GM23338 (cell line): Measurements from ENCODE around the gene FOXN1. TPM values are rescaled to one million over a fixed set of nuclear protein-coding genes. Genes with fewer than 3 reads are reported as not detected.

Experiments
- ATAC-seq: fragments of 200-7000 bp; cut with Tn5 transposase; 3 replicates; pipeline ENCODE4 v1.9.1; 2020
- DNase-seq: peaks from one replicate; pipeline ENCODE4 v3.0.0-alpha.2; 2015; ENCODE audit warnings: low spot score
- H2AFZ ChIP-seq: fragments of 200-600 bp; sonication (generic); 2 replicates; pipeline ENCODE4 v1.8.0; 2016; ENCODE audit warnings: antibody characterized with exemption, mild to moderate bottlenecking, moderate library complexity
- H3F3A ChIP-seq: fragments of 200-600 bp; sonication (generic); replicated peaks from 2 replicates; pipeline ENCODE4 v1.8.0; 2017; ENCODE audit warnings: antibody characterized with exemption, mixed run types, low read depth
- H3K27ac ChIP-seq: fragments of 200-600 bp; sonication (generic); 2 replicates; pipeline ENCODE4 v1.6.1; 2016; ENCODE audit warnings: low read depth
- H3K27me3 ChIP-seq: fragments of 200-600 bp; sonication (generic); 2 replicates; pipeline ENCODE4 v1.8.0; 2016; ENCODE audit warnings: mild to moderate bottlenecking, mixed run types, moderate library complexity; ENCODE audit not compliant: insufficient read depth
- H3K36me3 ChIP-seq: fragments of 200-600 bp; sonication (generic); 2 replicates; pipeline ENCODE4 v1.8.0; 2016; ENCODE audit warnings: mild to moderate bottlenecking; ENCODE audit not compliant: insufficient read depth
- H3K4me1 ChIP-seq: fragments of 200-600 bp; sonication (generic); 2 replicates; pipeline ENCODE4 v1.8.0; 2016; ENCODE audit warnings: mild to moderate bottlenecking, moderate library complexity; ENCODE audit not compliant: insufficient read depth
- H3K4me2 ChIP-seq: fragments of 200-600 bp; sonication (generic); 2 replicates; pipeline ENCODE4 v1.7.1; 2017; ENCODE audit warnings: mixed run types
- H3K4me3 ChIP-seq: fragments of 200-600 bp; sonication (generic); 2 replicates; pipeline ENCODE4 v1.6.1; 2016; ENCODE audit warnings: mixed run types
- H3K79me2 ChIP-seq: fragments of 200-600 bp; sonication (generic); replicated peaks from 2 replicates; pipeline ENCODE4 v1.8.0; 2017; ENCODE audit warnings: mild to moderate bottlenecking; ENCODE audit not compliant: insufficient read depth
- H3K9me2 ChIP-seq: fragments of 200-600 bp; sonication (generic); 2 replicates; pipeline ENCODE4 v1.8.0; 2017; ENCODE audit not compliant: insufficient read depth
- H4K20me1 ChIP-seq: fragments of 200-600 bp; sonication (generic); replicated peaks from 2 replicates; pipeline ENCODE4 v1.8.0; 2017; ENCODE audit warnings: mild to moderate bottlenecking; ENCODE audit not compliant: insufficient read depth
- H3K27ac Mint-ChIP-seq: 2 replicates; pipeline ENCODE4 v1.8.0; 2020; ENCODE audit warnings: inconsistent platforms, mild to moderate bottlenecking, moderate library complexity, mixed read lengths
- H3K27me3 Mint-ChIP-seq: 3 replicates; pipeline ENCODE4 v1.8.0; 2022; ENCODE audit warnings: low read depth, mild to moderate bottlenecking, moderate library complexity, mixed read lengths, inconsistent platforms; ENCODE audit not compliant: insufficient read depth, poor library complexity
- H3K36me3 Mint-ChIP-seq: 3 replicates; pipeline ENCODE4 v1.8.0; 2021; ENCODE audit warnings: low read depth, mild to moderate bottlenecking, inconsistent platforms, moderate library complexity, mixed read lengths
- H3K4me1 Mint-ChIP-seq: 3 replicates; pipeline ENCODE4 v1.8.0; 2020; ENCODE audit warnings: mild to moderate bottlenecking, inconsistent platforms, mixed read lengths
- H3K4me3 Mint-ChIP-seq: 3 replicates; pipeline ENCODE4 v1.8.0; 2021; ENCODE audit warnings: moderate library complexity, mild to moderate bottlenecking, inconsistent platforms, mixed read lengths
- H3K9me3 Mint-ChIP-seq: 3 replicates; pipeline ENCODE4 v1.8.0; 2020; ENCODE audit warnings: moderate library complexity, mild to moderate bottlenecking, inconsistent platforms, mixed read lengths
- CREB1 ChIP-seq: fragments of 250-450 bp; sonication (Bioruptor Pico); IDR thresholded peaks from 2 replicates; pipeline ENCODE4 v1.5.0; 2020; ENCODE audit warnings: low read depth, mild to moderate bottlenecking, moderate library complexity
- EZH2 ChIP-seq: fragments of 200-600 bp; sonication (generic); IDR thresholded peaks from one replicate; pipeline ENCODE4 v1.8.0; 2017; ENCODE audit warnings: antibody characterized with exemption, mild to moderate bottlenecking, low read depth; ENCODE audit not compliant: unreplicated experiment
- POLR2AphosphoS5 ChIP-seq: IDR thresholded peaks from 2 replicates; pipeline ENCODE4 v1.6.1; 2016; ENCODE audit warnings: antibody characterized with exemption, low read depth
- STAT1 ChIP-seq: IDR thresholded peaks from one replicate; pipeline ENCODE4 v1.6.1; 2016; ENCODE audit warnings: antibody characterized with exemption; ENCODE audit not compliant: unreplicated experiment
- ZNF331 ChIP-seq: fragments of 250-450 bp; sonication (Bioruptor Pico); IDR thresholded peaks from 2 replicates; pipeline ENCODE4 v1.5.0; 2020; ENCODE audit warnings: low read depth, mild to moderate bottlenecking, moderate library complexity
- polyA plus RNA-seq: library from polyadenylated mRNA; unstranded; fragments of >200 nt; fragmentation: Nextera tagmentation; extraction: Ambion mirVana; gene quantifications from 2 replicates; pipeline ENCODE4 v1.2.1, GENCODE V29; 2016
- total RNA-seq: library from RNA; depleted of rRNA; stranded (reverse); fragments of >200 nt; shearing (Covaris generic); gene quantifications from 2 replicates; pipeline ENCODE4 v1.2.3, GENCODE V29; 2014
- TF ChIP-seq, protein P1 (sequence below): IDR thresholded peaks from one replicate; pipeline ENCODE4 v1.6.1; 2018; ENCODE audit warnings: antibody characterized with exemption; ENCODE audit not compliant: unreplicated experiment
- TF ChIP-seq, protein P2 (sequence below), 2 experiments: fragments of 200-600 bp in 1 of 2; sonication (generic) in 1 of 2; conservative IDR thresholded peaks; 2 replicates each; pipeline versions ENCODE4 v1.5.1 to v1.6.1; 2016 to 2017; ENCODE audit warnings: antibody characterized with exemption in 2 of 2, low read depth in 2 of 2, mild to moderate bottlenecking in 2 of 2, moderate library complexity in 1 of 2
- TF ChIP-seq, protein P3 (sequence below): fragments of 250-450 bp; sonication (Bioruptor Pico); IDR thresholded peaks from 2 replicates; pipeline ENCODE4 v1.5.0; 2020; ENCODE audit warnings: mild to moderate bottlenecking, moderate library complexity

The FOXN1 gene
- total and polyA plus RNA-seq, 2 experiments from 2014 or later = not detected

DNA sequence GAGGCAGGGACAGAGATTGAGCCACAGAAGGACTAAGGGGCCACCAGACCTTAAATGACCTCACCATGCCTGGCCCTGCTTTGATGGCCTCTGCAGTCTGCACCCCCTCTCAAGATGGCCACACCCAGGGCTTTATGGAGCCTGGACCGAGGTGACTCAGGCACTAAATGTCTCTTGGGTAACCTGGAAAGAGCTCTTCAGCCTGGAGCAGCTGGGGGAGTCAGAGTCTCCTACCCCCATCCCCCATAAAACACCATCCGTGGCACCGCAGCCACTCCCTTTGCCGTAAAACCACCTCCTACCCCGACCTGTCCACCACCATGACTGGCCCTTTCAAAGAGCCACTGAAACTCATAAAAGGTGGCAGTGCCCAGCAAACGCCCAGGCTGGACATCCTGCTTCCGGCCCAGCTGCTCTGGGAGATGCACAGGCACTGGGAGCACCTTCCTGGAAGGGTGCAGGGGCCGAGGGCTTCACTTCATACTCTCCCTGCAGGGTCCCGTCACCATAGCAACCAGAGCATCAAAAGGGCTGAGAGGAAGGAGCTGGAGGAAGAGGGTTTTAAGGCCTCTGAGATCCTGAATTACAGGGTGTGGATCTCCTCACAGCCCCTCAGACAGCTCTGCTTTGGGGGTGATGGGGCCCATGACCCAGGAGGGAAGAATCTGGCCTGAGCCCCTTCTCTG lies 22.3 kb downstream of the FOXN1 start:
- H3K27ac Mint-ChIP-seq = no peak overlapping the region
- Histone ChIP-seq H3K4me3 (no peak overlapping the region), H2AFZ (no peak overlapping the region), H3F3A (no peaks in the 10 kb centered on the region), H4K20me1 (no peaks in the 10 kb centered on the region), H3K4me1 (no peaks in the 10 kb centered on the region), H3K27ac (no peak overlapping the region), H3K36me3 (no peaks in the 10 kb centered on the region), H3K79me2 (no peaks in the 10 kb centered on the region), H3K9me2 (no peaks in the 10 kb centered on the region), H3K4me2 (no peak overlapping the region), H3K27me3 (no peaks in the 10 kb centered on the region)
- 0 out of 3 replicates have a peak, but pooled peaks cover 3% of the 10 kb centered on the region for H3K4me1 Mint-ChIP-seq
- no peaks in the 10 kb centered on the region; the same call in 2 of the 3 replicates for H3K36me3 Mint-ChIP-seq
- DNase-seq (peak; percentile 43), ATAC-seq (no peak)
- H3K4me3 Mint-ChIP-seq = no peak overlapping the region
- TF ChIP-seq, protein P1, sequence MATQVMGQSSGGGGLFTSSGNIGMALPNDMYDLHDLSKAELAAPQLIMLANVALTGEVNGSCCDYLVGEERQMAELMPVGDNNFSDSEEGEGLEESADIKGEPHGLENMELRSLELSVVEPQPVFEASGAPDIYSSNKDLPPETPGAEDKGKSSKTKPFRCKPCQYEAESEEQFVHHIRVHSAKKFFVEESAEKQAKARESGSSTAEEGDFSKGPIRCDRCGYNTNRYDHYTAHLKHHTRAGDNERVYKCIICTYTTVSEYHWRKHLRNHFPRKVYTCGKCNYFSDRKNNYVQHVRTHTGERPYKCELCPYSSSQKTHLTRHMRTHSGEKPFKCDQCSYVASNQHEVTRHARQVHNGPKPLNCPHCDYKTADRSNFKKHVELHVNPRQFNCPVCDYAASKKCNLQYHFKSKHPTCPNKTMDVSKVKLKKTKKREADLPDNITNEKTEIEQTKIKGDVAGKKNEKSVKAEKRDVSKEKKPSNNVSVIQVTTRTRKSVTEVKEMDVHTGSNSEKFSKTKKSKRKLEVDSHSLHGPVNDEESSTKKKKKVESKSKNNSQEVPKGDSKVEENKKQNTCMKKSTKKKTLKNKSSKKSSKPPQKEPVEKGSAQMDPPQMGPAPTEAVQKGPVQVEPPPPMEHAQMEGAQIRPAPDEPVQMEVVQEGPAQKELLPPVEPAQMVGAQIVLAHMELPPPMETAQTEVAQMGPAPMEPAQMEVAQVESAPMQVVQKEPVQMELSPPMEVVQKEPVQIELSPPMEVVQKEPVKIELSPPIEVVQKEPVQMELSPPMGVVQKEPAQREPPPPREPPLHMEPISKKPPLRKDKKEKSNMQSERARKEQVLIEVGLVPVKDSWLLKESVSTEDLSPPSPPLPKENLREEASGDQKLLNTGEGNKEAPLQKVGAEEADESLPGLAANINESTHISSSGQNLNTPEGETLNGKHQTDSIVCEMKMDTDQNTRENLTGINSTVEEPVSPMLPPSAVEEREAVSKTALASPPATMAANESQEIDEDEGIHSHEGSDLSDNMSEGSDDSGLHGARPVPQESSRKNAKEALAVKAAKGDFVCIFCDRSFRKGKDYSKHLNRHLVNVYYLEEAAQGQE = no peak
- no peak for TF ChIP-seq CREB1 (CRISPR knock-in tag)
- TF ChIP-seq STAT1 = no peak
- no peak for TF ChIP-seq EZH2
- TF ChIP-seq, protein P2, sequence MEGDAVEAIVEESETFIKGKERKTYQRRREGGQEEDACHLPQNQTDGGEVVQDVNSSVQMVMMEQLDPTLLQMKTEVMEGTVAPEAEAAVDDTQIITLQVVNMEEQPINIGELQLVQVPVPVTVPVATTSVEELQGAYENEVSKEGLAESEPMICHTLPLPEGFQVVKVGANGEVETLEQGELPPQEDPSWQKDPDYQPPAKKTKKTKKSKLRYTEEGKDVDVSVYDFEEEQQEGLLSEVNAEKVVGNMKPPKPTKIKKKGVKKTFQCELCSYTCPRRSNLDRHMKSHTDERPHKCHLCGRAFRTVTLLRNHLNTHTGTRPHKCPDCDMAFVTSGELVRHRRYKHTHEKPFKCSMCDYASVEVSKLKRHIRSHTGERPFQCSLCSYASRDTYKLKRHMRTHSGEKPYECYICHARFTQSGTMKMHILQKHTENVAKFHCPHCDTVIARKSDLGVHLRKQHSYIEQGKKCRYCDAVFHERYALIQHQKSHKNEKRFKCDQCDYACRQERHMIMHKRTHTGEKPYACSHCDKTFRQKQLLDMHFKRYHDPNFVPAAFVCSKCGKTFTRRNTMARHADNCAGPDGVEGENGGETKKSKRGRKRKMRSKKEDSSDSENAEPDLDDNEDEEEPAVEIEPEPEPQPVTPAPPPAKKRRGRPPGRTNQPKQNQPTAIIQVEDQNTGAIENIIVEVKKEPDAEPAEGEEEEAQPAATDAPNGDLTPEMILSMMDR (conservative IDR thresholded peaks at IDR 0.05; ENCODE audit: low read depth in 2 of 2) = no peak
- H3K27me3 Mint-ChIP-seq = peaks cover 17% of the 10 kb centered on the region
- no peaks in the 10 kb centered on the region; the same call in 2 of the 3 replicates for H3K9me3 Mint-ChIP-seq

DNA sequence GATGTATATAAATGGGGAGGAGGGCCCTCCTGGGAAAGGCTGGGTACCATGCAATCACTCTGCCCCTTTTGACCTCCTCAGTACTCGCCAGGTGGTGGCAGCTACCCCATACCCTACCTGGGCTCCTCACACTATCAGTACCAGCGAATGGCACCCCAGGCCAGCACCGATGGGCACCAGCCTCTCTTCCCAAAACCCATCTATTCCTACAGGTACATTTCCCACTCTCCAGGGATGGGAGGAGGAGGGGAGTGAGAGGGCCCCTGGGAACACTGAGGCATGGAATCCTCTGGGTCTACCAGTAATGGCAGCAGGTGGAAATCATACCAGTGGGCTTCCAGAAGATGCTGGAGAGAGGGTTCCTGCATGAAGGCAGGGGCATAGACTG lies 22.9 kb downstream of the FOXN1 start:
- H3K27me3 ChIP-seq = no peaks in the 10 kb centered on the region
- H2AFZ ChIP-seq = no peak overlapping the region
- Mint-ChIP-seq H3K36me3 (no peaks in the 10 kb centered on the region), H3K27ac (no peak overlapping the region), H3K4me1 (0 out of 3 replicates have a peak, but pooled peaks cover 3% of the 10 kb centered on the region), H3K9me3 (no peaks in the 10 kb centered on the region; the same call in 2 of the 3 replicates), H3K4me3 (no peak overlapping the region), H3K27me3 (peaks cover 14% of the 10 kb centered on the region)
- H3K4me2 ChIP-seq = no peak overlapping the region
- DNase-seq = no peak
- ATAC-seq = no peak
- H3K4me1 ChIP-seq = no peaks in the 10 kb centered on the region
- H3F3A ChIP-seq = no peaks in the 10 kb centered on the region
- H4K20me1 ChIP-seq = no peaks in the 10 kb centered on the region
- H3K36me3 ChIP-seq = no peaks in the 10 kb centered on the region
- H3K79me2 ChIP-seq = no peaks in the 10 kb centered on the region
- no peak overlapping the region for H3K27ac ChIP-seq
- H3K9me2 ChIP-seq = no peaks in the 10 kb centered on the region
- H3K4me3 ChIP-seq = no peak overlapping the region
- no peak for TF ChIP-seq STAT1
- TF ChIP-seq POLR2AphosphoS5 = no peak
- TF ChIP-seq ZNF331 (CRISPR knock-in tag) = no peak
- TF ChIP-seq, protein P3, sequence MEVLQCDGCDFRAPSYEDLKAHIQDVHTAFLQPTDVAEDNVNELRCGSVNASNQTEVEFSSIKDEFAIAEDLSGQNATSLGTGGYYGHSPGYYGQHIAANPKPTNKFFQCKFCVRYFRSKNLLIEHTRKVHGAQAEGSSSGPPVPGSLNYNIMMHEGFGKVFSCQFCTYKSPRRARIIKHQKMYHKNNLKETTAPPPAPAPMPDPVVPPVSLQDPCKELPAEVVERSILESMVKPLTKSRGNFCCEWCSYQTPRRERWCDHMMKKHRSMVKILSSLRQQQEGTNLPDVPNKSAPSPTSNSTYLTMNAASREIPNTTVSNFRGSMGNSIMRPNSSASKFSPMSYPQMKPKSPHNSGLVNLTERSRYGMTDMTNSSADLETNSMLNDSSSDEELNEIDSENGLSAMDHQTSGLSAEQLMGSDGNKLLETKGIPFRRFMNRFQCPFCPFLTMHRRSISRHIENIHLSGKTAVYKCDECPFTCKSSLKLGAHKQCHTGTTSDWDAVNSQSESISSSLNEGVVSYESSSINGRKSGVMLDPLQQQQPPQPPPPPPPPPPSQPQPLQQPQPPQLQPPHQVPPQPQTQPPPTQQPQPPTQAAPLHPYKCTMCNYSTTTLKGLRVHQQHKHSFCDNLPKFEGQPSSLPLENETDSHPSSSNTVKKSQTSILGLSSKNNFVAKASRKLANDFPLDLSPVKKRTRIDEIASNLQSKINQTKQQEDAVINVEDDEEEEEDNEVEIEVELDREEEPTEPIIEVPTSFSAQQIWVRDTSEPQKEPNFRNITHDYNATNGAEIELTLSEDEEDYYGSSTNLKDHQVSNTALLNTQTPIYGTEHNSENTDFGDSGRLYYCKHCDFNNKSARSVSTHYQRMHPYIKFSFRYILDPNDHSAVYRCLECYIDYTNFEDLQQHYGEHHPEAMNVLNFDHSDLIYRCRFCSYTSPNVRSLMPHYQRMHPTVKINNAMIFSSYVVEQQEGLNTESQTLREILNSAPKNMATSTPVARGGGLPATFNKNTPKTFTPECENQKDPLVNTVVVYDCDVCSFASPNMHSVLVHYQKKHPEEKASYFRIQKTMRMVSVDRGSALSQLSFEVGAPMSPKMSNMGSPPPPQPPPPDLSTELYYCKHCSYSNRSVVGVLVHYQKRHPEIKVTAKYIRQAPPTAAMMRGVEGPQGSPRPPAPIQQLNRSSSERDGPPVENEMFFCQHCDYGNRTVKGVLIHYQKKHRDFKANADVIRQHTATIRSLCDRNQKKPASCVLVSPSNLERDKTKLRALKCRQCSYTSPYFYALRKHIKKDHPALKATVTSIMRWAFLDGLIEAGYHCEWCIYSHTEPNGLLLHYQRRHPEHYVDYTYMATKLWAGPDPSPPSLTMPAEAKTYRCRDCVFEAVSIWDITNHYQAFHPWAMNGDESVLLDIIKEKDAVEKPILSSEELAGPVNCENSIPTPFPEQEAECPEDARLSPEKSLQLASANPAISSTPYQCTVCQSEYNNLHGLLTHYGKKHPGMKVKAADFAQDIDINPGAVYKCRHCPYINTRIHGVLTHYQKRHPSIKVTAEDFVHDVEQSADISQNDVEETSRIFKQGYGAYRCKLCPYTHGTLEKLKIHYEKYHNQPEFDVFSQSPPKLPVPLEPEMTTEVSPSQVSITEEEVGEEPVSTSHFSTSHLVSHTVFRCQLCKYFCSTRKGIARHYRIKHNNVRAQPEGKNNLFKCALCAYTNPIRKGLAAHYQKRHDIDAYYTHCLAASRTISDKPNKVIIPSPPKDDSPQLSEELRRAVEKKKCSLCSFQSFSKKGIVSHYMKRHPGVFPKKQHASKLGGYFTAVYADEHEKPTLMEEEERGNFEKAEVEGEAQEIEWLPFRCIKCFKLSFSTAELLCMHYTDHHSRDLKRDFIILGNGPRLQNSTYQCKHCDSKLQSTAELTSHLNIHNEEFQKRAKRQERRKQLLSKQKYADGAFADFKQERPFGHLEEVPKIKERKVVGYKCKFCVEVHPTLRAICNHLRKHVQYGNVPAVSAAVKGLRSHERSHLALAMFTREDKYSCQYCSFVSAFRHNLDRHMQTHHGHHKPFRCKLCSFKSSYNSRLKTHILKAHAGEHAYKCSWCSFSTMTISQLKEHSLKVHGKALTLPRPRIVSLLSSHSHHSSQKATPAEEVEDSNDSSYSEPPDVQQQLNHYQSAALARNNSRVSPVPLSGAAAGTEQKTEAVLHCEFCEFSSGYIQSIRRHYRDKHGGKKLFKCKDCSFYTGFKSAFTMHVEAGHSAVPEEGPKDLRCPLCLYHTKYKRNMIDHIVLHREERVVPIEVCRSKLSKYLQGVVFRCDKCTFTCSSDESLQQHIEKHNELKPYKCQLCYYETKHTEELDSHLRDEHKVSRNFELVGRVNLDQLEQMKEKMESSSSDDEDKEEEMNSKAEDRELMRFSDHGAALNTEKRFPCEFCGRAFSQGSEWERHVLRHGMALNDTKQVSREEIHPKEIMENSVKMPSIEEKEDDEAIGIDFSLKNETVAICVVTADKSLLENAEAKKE (CRISPR knock-in tag) = no peak
